Mesendoderm (in vitro differentiated cells): ENCODE results near the gene B3GAT2.
A peak's percentile ranks its signal among the peaks of the same experiment; 100 is the strongest.

Experiments
- DNase-seq: peaks from one replicate; pipeline ENCODE4 v3.0.0; 2013
- H2AK5ac ChIP-seq: 2 replicates; pipeline ENCODE4 v1.6.1; 2013; ENCODE audit warnings: low read length, inconsistent platforms
- H2BK120ac ChIP-seq: 2 replicates; pipeline ENCODE4 v1.6.1; 2013; ENCODE audit warnings: low read depth, mild to moderate bottlenecking, low read length, moderate library complexity, mixed read lengths
- H2BK15ac ChIP-seq: replicated peaks from 2 replicates; pipeline ENCODE4 v1.6.1; 2013; ENCODE audit warnings: low read depth, mild to moderate bottlenecking, moderate library complexity
- H2BK5ac ChIP-seq: 2 replicates; pipeline ENCODE4 v1.6.1; 2013; ENCODE audit warnings: low read length, inconsistent platforms
- H3K18ac ChIP-seq: 2 replicates; pipeline ENCODE4 v1.6.1; 2013; ENCODE audit warnings: mild to moderate bottlenecking, low read length, mixed read lengths
- H3K23ac ChIP-seq: one replicate; pipeline ENCODE4 v1.6.1; 2013; ENCODE audit warnings: low read length
- H3K27ac ChIP-seq: 2 replicates; pipeline ENCODE4 v1.5.1; 2013; ENCODE audit warnings: low read depth, mild to moderate bottlenecking, inconsistent platforms, low read length, moderate library complexity
- H3K27me3 ChIP-seq: 2 replicates; pipeline ENCODE4 v1.6.1; 2013; ENCODE audit warnings: low read length, control low read depth, mild to moderate bottlenecking, inconsistent platforms; ENCODE audit not compliant: insufficient read depth, poor library complexity
- H3K36me3 ChIP-seq: 2 replicates; pipeline ENCODE4 v1.6.1; 2013; ENCODE audit warnings: low read length, inconsistent platforms; ENCODE audit not compliant: control insufficient read depth, insufficient read depth
- H3K4ac ChIP-seq: one replicate; pipeline ENCODE4 v1.6.1; 2013; ENCODE audit warnings: low read depth, mild to moderate bottlenecking, low read length, moderate library complexity
- H3K4me1 ChIP-seq: 2 replicates; pipeline ENCODE4 v1.6.1; 2013; ENCODE audit warnings: low read depth, low read length, inconsistent platforms; ENCODE audit not compliant: control insufficient read depth
- H3K4me2 ChIP-seq: 2 replicates; pipeline ENCODE4 v1.6.1; 2013; ENCODE audit warnings: low read length
- H3K4me3 ChIP-seq: 2 replicates; pipeline ENCODE4 v1.5.1; 2013; ENCODE audit warnings: mild to moderate bottlenecking, low read length
- H3K56ac ChIP-seq: one replicate; pipeline ENCODE4 v1.6.1; 2013; ENCODE audit warnings: low read length
- H3K79me1 ChIP-seq: 2 replicates; pipeline ENCODE4 v1.6.1; 2013; ENCODE audit warnings: low read length, inconsistent platforms
- H3K79me2 ChIP-seq: 2 replicates; pipeline ENCODE4 v1.6.1; 2013; ENCODE audit warnings: mild to moderate bottlenecking, low read length; ENCODE audit not compliant: control insufficient read depth, insufficient read depth
- H3K9ac ChIP-seq: 2 replicates; pipeline ENCODE4 v1.6.1; 2013; ENCODE audit warnings: low read length, inconsistent platforms
- H4K5ac ChIP-seq: one replicate; pipeline ENCODE4 v1.6.1; 2013; ENCODE audit warnings: low read length
- H4K8ac ChIP-seq: one replicate; pipeline ENCODE4 v1.6.1; 2013; ENCODE audit warnings: low read depth, mild to moderate bottlenecking, control low read depth, low read length, moderate library complexity
- WGBS: extraction: QIAGEN DNeasy Blood & Tissue Kit; methylation state at CpG from one replicate; pipeline ENCODE4 v1.1.7; 2013; ENCODE audit warnings: low lambda C conversion rate, missing lambda C conversion rate; ENCODE audit not compliant: insufficient coverage; ENCODE audit errors: extremely low coverage; 5-methylcytosine and 5-hydroxymethylcytosine counted together

The B3GAT2 gene

DNA sequence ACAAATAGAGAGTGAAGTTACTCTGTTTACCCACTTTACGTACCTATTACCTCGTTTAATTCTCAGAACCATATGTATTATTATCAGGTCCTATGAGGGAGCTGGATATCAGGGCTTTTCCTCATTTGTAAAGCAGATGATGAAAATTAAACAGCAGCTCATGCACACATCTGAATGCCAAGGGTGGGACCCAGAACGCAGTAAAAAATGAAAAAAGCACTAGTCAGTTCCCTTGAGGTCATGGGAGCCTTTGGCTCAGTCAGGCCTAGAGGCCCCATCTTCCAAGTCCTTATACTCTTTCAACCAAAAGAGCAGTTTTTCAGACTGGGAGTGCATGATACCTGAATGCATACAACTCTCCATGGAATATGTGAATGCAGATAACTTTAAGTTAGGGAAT, 23.0 kb downstream of the B3GAT2 start:
- Histone ChIP-seq H2BK15ac (no peak overlapping the region), H3K4me3 (no peak overlapping the region), H3K4me2 (no peak overlapping the region), H3K27ac (no peak overlapping the region), H2BK5ac (no peak overlapping the region), H3K23ac (no peak overlapping the region), H4K8ac (no peak overlapping the region), H3K4ac (no peak overlapping the region), H3K18ac (no peak overlapping the region), H3K79me1 (no peaks in the 10 kb centered on the region), H3K56ac (no peak overlapping the region), H2AK5ac (no peak overlapping the region), H3K9ac (no peak overlapping the region), H3K36me3 (no peaks in the 10 kb centered on the region), H3K4me1 (no peaks in the 10 kb centered on the region), H3K27me3 (no peaks in the 10 kb centered on the region), H2BK120ac (no peak overlapping the region), H4K5ac (no peak overlapping the region), H3K79me2 (no peaks in the 10 kb centered on the region)
- no CpG with 5 or more reads among the region's 3 CpGs for WGBS
- DNase-seq = no peak

GRCh38 chr6:70905742-70906141, 51.1 kb downstream of the B3GAT2 start:
- no peaks in the 10 kb centered on the region for H3K79me2 ChIP-seq
- no peak overlapping the region for H4K5ac ChIP-seq
- H2BK15ac ChIP-seq = no peak overlapping the region
- H3K4ac ChIP-seq = no peak overlapping the region
- no peak overlapping the region for H3K4me2 ChIP-seq
- H3K36me3 ChIP-seq = no peaks in the 10 kb centered on the region
- H3K4me1 ChIP-seq = no peaks in the 10 kb centered on the region
- H3K79me1 ChIP-seq = no peaks in the 10 kb centered on the region
- H3K4me3 ChIP-seq = no peak overlapping the region
- H3K23ac ChIP-seq = no peak overlapping the region
- no CpG with 5 or more reads among the region's 1 CpG for WGBS
- no peak overlapping the region for H3K56ac ChIP-seq
- no peak overlapping the region for H3K27ac ChIP-seq
- H4K8ac ChIP-seq = no peak overlapping the region
- no peak overlapping the region for H2BK5ac ChIP-seq
- DNase-seq = no peak
- H3K27me3 ChIP-seq = no peaks in the 10 kb centered on the region
- H3K18ac ChIP-seq = no peak overlapping the region
- H2BK120ac ChIP-seq = no peak overlapping the region
- no peak overlapping the region for H3K9ac ChIP-seq
- H2AK5ac ChIP-seq = no peak overlapping the region

GRCh38 chr6:70903665-70904452, 53.0 kb downstream of the B3GAT2 start:
- Histone ChIP-seq H3K27ac (no peak overlapping the region), H3K79me1 (no peaks in the 10 kb centered on the region), H3K23ac (no peak overlapping the region), H2AK5ac (no peak overlapping the region), H3K4me3 (no peak overlapping the region), H3K9ac (no peak overlapping the region), H2BK15ac (no peak overlapping the region), H2BK5ac (no peak overlapping the region), H3K36me3 (no peaks in the 10 kb centered on the region), H4K8ac (no peak overlapping the region), H3K56ac (no peak overlapping the region), H3K4ac (no peak overlapping the region), H3K4me2 (no peak overlapping the region), H3K27me3 (no peaks in the 10 kb centered on the region), H3K4me1 (no peaks in the 10 kb centered on the region), H3K79me2 (no peaks in the 10 kb centered on the region), H3K18ac (no peak overlapping the region), H2BK120ac (no peak overlapping the region), H4K5ac (no peak overlapping the region)
- WGBS = no CpG with 5 or more reads among the region's 2 CpGs
- DNase-seq = no peak

- Histone ChIP-seq H3K9ac (no peak overlapping the region), H3K23ac (no peak overlapping the region), H3K18ac (no peak overlapping the region), H2BK120ac (no peak overlapping the region), H3K36me3 (no peaks in the 10 kb centered on the region), H3K27ac (no peak overlapping the region), H2AK5ac (no peak overlapping the region), H3K4me2 (no peak overlapping the region), H3K79me1 (no peaks in the 10 kb centered on the region), H2BK15ac (no peak overlapping the region), H3K4me3 (no peak overlapping the region), H3K4ac (no peak overlapping the region), H3K56ac (no peak overlapping the region), H3K79me2 (no peaks in the 10 kb centered on the region), H3K27me3 (no peaks in the 10 kb centered on the region), H4K8ac (no peak overlapping the region), H4K5ac (no peak overlapping the region), H3K4me1 (no peaks in the 10 kb centered on the region), H2BK5ac (no peak overlapping the region)
- no CpG with 5 or more reads among the region's 3 CpGs for WGBS
- DNase-seq = no peak
These were observed 55.5 kb downstream of the B3GAT2 start for GRCh38 chr6:70901324-70901723.

- no CpG with 5 or more reads among the region's 2 CpGs for WGBS
- Histone ChIP-seq H3K18ac (no peak overlapping the region), H2BK5ac (no peak overlapping the region), H3K9ac (no peak overlapping the region), H3K27me3 (no peaks in the 10 kb centered on the region), H3K4me3 (no peak overlapping the region), H3K56ac (no peak overlapping the region), H2BK120ac (no peak overlapping the region), H3K4me1 (no peaks in the 10 kb centered on the region), H3K27ac (no peak overlapping the region), H3K4me2 (no peak overlapping the region), H3K79me1 (no peaks in the 10 kb centered on the region), H3K36me3 (no peaks in the 10 kb centered on the region), H3K79me2 (no peaks in the 10 kb centered on the region), H4K8ac (no peak overlapping the region), H2AK5ac (no peak overlapping the region), H2BK15ac (no peak overlapping the region), H4K5ac (no peak overlapping the region), H3K4ac (no peak overlapping the region), H3K23ac (no peak overlapping the region)
- DNase-seq = no peak
These were observed 56.8 kb downstream of the B3GAT2 start for GRCh38 chr6:70900047-70900446.

GRCh38 chr6:70894001-70894400, 62.9 kb downstream of the B3GAT2 start:
- no peak overlapping the region for H3K4me2 ChIP-seq
- H3K79me2 ChIP-seq = no peaks in the 10 kb centered on the region
- no peaks in the 10 kb centered on the region for H3K36me3 ChIP-seq
- no peaks in the 10 kb centered on the region for H3K27me3 ChIP-seq
- no peak overlapping the region for H3K23ac ChIP-seq
- H2BK15ac ChIP-seq = no peak overlapping the region
- H2BK120ac ChIP-seq = no peak overlapping the region
- no peak overlapping the region for H4K8ac ChIP-seq
- H4K5ac ChIP-seq = no peak overlapping the region
- H3K79me1 ChIP-seq = no peaks in the 10 kb centered on the region
- no peak overlapping the region for H2BK5ac ChIP-seq
- DNase-seq = no peak
- no peak overlapping the region for H2AK5ac ChIP-seq
- H3K9ac ChIP-seq = no peak overlapping the region
- peak overlapping the region; percentile 36 for H3K4ac ChIP-seq
- H3K4me1 ChIP-seq = no peaks in the 10 kb centered on the region
- no peak overlapping the region for H3K56ac ChIP-seq
- no peak overlapping the region for H3K18ac ChIP-seq
- H3K4me3 ChIP-seq = no peak overlapping the region
- no CpG with 5 or more reads among the region's 12 CpGs for WGBS
- H3K27ac ChIP-seq = no peak overlapping the region
